ENCODE measurements around the gene TSPAN12.
"Not testable (repeated sequence)": the region's sequence is repeated elsewhere in the genome, so short reads cannot be mapped to it uniquely, and the experiment has no call there.

TSPAN12 gene

DNA sequence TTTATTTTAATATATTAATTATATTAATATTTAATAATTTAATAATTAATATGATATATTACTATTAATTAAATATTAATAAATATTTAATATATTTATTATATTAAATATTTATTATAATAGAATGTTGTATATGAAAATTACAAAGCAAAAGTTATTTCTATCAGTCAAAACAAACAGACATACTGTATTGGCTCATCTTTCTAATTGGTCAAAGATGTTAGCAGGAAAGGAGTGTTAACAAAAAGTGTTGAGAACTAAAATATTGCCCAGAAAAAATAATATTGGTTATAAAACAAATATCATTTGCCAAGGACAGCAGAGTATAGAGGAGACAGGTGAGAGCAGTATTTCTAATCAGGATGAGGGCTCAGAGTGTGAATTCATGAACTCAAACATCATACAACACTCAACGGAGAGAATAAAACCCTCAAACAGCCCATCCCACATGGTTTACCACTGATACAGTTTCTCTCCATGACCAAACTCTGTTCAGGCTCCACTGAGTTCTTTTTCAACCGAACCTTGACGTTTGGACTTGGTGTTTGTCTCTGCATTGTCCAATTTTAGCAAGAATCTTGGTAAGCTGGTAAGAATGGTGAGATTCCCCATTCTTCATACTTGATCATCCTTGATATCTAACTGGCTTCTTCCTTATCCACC lies 58.0 kb downstream of the TSPAN12 start:
- no peak for DNase-seq

DNA sequence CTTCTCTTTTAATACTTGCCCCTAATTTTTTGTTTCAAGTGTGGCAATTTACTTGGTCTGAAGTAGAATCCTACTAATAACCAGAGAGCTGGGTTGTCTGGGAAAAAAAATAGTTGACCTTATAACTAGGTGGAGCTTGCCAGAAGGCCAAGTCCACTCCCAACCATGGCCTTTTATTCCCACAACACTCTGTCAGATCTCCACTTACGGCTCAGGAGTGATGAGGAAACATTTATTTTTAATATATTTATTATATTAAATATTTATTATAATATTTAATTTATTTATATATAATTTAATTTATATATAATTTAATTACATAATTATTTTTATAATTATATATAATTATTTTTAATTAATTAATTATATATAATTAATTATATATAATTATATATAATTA lies 58.8 kb downstream of the TSPAN12 start:
- DNase-seq = no peak

DNA sequence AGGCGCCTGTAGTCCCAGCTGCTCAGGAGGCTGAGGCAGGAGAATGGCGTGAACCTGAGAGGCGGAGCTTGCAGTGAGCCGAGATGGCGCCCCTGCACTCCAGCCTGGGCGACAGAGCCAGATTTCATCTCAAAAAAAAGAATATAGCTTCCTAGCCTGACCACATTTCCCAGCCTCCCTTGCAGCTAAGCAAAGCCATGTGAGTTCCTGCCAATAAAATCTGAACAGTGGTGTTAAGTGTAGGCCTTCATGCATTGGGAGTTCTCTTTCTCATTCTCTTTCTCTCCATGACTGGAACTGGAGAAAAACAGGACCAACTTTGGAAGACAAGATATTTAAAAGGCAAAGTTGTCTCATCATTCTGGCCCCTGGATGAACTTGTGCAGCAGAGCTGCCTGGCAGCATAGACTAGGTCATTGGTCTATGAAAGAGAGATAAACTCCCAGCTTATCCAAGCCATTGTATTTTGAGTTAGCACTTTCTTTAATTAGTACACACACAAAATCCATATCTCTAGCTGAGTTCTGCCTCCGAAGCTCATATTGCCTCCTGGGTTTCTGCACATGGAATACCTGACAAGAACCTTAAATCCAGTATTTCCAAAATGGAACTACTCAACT lies 60.8 kb downstream of the TSPAN12 start:
- DNase-seq = no peak

DNA sequence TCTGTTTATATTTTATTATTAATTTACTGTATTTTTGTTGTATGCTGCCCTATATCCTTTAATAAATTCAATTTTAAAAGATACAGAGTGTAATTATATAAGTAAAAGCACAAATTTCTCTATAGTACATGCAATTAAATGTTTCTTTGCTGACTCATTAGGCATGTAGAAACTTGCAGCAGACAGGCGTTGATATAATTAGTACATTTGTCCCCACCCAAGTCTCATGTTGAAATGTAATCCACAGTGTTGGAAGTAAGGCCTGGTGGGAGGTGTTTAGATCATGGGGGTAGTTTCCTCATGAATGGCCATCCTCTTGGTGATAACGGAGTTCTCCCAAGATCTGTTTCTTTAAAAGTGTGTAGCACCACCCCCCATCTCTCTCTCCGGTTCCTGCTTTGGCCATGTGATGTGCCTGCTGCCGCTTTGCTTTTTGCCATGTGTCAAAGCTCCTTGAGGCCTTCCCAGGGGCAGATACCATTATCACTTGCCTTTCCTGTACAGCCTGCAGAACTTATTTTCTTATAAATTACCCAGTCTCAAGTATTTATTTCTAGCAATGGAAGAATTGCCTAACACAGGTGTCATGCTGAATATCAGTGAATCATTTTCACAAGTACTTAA lies 63.7 kb downstream of the TSPAN12 start:
- no peak for DNase-seq

DNA sequence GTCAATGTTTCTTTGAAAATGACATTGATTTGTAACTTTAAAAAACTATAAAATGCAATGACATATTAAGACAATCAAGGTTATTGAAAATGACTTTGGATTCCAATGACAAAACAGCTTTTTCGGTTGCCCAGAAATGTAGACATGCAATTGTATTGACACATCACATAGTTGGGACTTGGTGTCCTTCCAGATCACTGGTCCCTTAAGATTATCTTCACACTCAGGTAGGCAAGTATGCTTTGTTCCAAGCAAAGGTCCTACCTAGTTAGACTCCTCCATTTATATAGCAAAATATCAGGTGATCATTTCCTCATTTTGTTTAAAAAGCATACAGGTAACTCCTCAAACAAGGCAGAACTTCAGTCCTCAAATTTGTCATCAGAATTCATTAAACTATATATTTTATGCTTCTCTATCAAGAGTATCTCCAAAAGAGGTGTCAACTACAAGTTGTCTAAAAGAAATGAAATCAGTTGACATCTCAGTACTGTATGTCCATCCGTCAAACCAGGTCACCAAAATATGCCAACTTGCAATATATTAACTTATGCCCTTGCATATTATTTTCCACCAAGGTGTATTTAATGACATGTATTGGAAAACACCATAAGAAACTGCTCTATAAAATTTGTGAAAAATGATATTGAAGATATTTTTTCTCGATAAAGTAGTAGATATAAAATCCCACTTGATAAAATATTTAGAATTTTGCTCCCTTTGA lies 64.6 kb downstream of the TSPAN12 start:
- DNase-seq = no peak

DNA sequence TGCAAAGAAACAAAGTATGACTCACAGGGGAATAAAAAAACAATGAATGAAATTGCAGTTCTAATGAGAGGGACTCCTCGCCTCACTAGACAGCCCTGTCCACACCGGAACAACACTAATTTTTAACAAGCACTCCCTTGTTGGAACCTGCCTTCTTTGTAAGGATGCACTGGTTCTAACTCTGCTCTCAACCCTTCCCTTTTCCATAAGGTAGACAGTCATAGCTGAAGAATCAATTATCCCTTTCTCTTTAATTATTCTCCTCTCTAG lies 65.1 kb downstream of the TSPAN12 start:
- DNase-seq = no peak

DNA sequence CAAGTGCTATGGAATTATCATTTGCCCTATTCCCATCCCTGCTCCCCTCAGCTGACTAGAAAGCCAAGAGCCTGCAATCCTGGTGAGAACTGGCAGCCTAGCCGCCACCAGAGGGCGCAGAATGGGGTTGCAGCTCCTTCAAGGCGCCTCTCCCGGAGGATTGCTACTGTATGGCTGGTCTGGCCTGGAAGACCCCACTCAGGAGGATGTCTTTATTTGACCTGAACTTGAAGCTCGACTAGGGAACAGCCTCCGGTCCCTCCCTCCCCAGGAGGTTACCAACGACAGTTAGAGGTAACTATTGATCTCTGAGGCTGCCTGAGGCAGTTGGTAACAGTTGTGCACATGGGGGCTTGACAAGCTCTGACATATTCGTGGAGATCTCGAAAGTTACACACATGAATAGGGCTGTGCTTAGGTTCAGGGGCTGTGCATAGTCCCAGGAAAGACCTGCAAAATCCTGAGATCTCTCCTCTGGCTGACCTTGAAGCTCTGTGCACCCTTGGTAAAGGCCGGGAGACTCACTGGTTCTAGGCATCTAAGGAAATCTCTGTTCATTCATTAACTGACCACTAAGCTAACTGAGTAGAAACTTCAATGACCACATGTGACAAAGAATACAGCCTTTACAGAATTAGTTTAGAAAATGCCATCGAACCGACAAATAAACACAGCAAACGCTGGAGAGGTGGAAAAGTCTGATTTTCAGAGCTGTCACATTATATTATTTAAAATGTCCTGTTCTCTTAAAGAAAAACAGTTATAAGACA lies 65.7 kb downstream of the TSPAN12 start:
- DNase-seq = no peak

DNA sequence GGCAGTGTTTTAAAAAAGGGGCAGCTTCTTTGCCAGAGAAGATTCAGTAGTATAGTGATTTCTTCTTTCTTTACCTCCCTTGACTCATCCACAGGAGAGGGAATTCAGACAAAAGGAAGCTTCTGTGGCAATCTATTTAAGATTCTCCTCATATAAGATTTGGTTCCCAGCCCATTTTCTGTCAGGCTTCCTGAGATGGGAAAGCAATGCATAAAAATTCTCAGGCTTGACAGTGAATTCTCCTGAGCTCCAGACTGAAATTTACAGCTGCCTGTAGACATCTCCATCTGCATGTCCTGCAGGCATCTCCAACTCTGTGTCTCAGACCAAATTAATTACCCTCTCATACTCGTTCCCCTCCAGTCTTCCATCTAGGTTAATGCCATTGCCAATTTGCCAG lies 72.8 kb downstream of the TSPAN12 start:
- DNase-seq = no peak

DNA sequence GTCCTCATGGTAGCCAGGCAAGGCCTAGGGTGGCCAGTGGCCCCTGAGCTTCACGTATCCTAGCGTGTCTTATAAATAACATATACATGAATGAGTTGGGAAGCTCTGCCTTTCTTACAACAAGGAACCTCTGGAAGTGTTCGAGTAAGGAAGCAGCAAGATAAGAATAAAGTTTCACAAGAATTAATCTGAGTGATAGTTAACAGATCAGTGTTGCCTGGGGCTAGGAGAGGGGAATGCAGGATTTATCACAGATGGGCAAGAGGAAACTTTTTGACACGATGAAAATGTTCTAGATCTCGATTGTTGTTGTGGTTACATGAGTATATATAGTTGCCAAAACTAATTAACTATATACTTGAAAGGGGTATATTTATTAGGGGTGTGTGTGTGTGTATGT lies 74.2 kb downstream of the TSPAN12 start:
- no peak for DNase-seq

DNA sequence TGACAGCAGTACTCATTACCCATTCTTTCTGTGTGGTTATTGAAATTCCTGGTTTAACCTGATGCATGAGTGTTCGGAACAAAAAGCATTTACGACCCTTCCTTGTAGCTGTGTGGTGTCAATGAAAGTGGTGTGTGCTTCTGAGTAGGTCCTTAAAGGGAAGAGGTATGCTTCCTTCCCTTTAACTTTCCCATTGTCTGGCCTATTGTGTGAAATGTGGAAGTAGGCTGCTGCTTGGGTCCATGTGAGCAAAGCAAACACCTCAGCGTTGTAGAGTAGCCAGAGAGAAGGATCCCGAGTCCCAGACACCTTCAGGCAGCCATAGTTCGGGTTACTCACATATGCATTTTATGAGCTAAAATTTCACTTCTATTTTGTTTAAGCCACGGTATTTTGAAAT lies 74.7 kb downstream of the TSPAN12 start:
- no peak for DNase-seq

DNA sequence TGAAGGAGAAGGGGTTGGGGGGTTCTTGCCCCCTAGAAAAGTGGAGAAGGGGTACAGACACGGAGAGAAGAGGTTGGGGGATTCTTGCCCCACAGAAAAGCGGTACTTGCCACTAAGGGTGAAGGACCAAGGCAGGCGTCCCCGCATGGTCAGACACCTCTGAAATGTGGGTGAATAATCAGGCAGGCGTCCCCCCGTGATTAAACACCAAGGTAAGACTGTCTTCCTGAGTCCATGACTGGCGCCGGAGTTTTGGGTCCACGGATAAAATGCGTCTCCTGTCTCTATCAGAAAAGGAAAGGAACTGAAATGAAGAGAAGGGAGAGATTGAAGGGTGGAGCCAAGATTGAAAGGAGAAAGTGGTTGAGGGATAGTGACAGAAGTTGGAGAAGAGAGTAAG lies 76.0 kb downstream of the TSPAN12 start:
- DNase-seq = not testable (repeated sequence)

DNA sequence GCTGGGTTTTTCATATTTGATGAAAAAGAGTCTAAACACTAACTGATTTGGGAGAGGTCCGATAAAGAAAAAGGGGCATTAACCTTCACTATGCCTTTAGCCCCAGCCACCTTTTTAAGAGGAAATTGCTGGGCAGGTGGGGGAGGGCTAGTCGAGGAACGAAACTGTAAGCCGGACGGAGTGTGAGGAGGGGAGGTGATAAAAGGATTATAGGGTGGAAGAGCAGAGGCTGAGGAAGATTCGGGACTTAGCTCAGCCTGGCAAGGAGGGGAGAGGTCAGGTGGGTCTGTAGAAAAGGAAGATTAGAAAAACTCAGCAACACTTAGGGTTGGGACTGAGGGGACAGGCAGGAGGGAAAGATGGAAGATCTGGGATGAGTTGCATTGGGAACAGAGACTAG lies 77.0 kb downstream of the TSPAN12 start:
- no peak for DNase-seq

DNA sequence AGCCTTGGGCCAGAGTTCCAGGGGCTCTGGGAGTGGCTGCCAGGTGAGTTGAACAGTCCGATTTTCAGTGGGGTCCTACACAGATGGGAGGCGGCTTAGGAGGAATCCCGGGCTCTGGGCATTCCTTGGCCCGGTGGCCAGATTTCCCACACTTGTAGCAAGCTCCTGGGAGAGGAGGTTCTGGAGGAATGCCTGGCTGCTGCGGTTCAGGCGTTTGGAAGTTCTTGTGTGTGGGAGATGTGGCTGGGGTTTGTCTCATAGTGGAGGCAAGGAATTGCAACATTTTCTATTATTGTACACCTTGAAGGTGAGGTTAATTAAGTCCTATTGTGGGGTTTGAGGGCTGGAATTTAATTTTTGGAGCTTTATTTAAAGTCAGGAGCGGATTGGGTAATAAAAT lies 77.5 kb downstream of the TSPAN12 start:
- not testable (repeated sequence) for DNase-seq

DNA sequence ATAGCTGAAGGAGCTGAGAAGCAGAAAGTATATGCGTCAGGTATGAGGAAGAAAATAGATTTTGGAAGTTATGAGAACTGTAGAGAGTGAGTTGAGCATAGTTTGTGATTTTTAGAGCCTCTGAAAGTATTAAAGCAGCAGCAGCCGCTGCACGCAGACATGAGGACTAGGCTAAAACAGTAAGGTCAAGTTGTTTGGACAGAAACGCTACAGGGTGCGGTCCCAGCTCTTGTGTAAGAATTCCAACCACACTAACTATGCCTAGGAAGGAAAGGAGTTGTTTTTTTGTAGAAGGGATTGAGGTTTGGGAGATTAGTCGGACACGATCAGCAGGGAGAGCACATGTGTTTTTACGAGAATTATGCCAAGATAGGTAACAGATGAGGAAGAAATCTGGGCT lies 78.9 kb downstream of the TSPAN12 start:
- DNase-seq = not testable (repeated sequence)

DNA sequence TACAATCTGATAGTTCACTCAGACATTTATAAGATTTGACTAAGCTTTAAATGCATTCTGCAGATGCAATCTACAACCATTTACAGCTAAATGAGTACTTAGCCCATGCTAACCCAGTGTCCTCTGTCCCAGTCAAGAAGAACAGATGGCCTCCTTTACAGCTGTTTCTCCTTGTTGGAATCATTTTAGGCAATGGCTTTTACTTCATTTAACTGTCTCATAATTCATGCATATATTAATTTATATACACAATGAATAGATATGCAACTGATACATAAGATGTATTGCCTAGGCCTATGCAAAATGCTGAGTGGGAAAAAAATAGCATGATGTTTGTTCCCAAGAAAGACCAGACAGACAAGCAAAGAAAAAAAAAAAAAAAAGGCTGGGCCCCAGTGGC lies 82.2 kb downstream of the TSPAN12 start:
- DNase-seq = no peak

DNA sequence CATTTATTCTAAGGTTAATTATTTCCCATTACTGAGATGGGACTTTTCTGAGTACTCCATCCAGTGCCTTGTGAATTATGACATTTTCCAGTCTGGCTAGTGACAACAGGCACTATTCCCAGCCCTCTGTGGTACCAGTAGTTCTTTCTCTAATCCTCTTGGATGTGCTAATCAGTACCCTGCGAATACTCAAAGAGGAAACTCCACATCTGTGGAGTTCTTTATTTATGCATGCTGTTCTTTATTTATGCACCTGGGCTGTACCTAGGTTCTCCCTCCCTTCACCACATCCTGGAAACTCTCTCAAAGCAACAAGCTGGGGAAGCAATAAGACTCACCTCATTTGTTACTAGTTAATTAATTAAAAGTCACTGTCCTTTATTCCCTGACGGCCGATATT lies 83.5 kb downstream of the TSPAN12 start:
- no peak for DNase-seq

DNA sequence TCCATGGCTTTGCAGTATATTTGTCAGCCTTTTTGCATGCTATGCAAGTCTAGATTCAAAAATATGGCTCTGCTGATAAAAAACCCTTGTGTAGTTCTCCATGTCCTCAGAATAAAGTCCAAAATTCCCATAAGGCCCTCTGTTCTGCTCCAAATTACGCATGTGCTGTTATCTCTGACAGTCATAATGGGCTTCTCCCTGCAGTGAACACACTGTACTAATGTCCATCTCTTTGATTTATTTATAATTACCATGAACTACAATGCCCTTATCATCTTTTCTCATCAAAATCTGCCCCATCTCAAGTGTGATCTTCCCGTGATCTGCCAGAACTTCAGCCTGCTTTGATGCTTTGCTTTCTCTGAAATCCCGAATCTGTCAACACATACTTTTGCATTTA lies 87.7 kb downstream of the TSPAN12 start:
- DNase-seq = no peak

DNA sequence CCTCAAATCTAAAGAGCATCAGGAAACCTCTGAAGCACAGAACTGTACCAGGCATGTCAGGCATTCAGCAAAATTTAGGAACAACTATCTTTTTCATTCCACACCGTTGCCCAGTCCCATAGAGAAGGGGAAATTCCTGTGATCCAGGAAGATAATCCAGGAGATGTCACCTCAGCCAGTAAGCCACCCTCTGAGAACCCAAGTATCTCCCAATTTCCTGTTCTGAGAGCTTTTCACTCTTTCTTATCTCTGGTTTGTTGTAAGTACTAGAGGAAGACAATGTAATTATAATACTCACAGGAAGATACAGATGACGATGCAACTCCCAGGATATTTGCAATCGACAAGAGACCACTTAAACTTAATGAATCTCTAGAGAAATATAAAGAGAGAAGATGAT lies 97.1 kb downstream of the TSPAN12 start:
- no peak for DNase-seq

DNA sequence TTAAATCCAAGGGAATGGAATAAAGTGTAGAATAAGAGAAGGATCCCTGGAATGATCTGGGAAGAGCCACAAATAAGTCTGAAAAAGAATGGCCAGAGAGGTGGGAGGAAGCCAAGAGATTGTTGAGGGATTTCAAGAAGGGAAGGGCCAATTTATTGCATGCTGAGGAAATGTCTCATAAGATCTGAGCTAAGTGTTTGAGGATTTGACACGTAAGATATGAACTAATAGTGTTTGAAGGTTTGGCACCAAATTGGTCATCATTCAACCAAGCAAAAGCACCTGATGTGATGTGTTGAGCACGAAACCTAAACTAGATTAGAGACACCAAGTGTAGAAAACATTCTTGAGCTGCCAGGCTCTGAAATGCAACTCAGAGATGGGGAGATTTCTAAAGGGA lies 97.9 kb downstream of the TSPAN12 start:
- DNase-seq = no peak

DNA sequence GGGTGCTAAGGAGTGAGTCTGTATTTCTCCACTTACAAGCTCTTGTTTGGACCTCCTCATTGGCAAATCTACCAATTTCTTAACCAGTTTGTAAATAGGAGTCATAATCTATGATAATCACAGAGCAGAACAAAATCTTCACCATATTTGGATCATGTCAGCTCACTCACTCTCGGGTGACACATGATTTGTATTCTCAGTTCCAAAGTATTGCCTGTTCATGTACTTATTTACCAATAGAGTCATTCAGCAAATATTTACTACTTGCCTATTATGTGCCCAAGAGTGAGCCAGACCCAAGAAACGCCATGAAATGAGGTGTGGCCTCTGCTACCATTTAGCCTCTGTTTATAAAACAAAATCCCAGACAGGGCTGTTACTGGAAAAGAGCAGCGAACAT lies 114.8 kb downstream of the TSPAN12 start:
- DNase-seq = no peak

DNA sequence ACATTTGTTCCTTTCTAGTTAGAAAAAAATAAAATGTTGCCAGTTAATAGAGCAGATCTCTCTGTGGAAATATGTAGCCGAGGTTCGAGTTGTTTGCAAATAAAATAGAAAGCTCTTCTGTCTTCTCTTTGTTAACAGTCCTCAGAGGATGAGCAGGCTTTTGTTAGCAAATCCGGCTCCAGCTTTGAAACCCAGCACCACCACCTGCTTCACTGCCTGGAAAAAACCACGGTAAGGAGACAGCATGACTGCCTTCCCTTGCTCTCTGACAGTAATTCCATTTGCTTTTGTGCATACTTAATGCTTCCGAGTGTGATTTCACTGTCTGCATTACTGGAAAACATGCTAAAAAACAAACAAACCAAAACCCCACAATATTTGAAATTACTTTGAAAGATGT lies 115.6 kb downstream of the TSPAN12 start:
- DNase-seq = no peak

DNA sequence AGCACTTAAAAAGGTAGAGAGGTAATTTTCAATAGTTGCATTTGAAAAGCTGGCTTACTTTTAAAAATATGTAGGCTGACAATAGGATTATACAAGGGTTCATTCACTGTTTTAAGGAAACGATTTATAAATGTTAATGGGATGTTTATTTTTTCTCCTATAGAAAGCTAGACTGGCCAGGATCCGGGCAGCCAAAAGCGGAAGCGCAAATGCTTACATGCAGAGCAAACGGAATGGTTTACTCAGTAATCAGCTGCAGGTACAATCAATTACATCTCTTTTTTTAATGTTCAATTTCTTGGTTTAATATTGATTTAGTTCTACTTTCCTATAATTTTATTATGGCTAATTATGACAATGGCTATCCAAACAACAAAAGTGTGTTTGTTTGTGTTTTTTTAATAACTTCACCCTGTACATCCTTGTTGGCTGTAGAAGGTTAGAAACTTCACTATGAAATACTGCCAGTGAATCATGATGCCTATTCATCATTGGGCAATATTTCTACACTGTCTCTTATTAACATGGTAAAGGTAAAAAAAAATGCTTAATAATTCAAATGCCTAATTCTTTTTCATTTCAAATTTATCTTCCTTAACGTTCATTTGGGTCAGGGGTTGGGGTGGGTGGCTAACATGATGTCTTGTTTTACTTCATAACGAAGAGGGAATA lies 116.4 kb downstream of the TSPAN12 start:
- DNase-seq = no peak

DNA sequence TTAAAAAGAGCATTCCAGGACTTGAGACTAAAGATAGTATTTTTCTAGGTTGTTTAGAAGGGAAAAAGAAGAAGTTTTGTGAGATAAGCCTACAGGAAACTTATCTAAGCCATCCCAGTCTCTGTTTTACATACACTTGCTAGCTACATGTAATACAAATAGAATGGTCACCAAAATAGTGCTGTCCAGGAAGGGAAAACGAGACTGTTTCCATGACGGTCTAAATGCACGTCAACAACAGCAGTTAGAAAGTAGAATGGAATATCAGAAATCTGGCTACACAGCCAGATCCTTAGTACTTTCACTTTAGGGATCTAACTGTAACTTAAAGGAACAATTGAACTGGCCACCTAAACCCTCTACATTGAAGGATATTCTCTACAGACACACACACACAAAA lies 117.6 kb downstream of the TSPAN12 start:
- no peak for DNase-seq

Data from T1000 (cell line).